ENCODE results near the gene SLC43A3.

SLC43A3 gene

GRCh38 chr11:57426929-57427726 is at the start of gene SLC43A3:
SLC43A3 (minus strand) TSS chr11:57427121; CDS start chr11:57426172, 949 bp downstream.
- in situ Hi-C loops (cut with MboI; ENCODE audit: low sequenced_read_pairs), result no loop called here

- in situ Hi-C loops (cut with MboI; ENCODE audit: low sequenced_read_pairs), result no loop called here
Observed at GRCh38 chr11:57476047-57476756, 49.3 kb upstream of the SLC43A3 start.

DNA sequence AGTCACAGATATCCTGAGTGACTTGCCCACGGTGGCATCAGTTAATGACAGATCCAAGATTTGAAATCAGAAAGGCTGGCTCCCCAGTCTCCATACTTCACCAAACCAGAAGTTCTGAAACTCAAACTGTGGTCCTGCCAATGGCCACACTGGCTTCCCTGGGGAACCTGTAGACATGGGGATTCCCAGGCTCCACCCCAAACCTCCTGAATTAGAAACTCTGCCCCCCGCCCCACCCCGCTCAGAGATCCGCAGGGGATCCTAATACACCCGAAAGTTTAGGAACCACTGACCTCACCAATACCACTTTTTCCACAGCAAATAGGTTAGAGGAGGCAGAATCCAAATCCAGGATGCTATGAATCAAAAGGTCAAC is 48.7 kb upstream of the SLC43A3 start:
- in situ Hi-C loops (cut with MboI; ENCODE audit: low sequenced_read_pairs), result no loop called here

- in situ Hi-C loops (cut with MboI; ENCODE audit: low sequenced_read_pairs), result no loop called here
Observed at GRCh38 chr11:57475191-57475590, 48.3 kb upstream of the SLC43A3 start.

GRCh38 chr11:57474803-57475115 is 47.8 kb upstream of the SLC43A3 start:
- in situ Hi-C loops (cut with MboI; ENCODE audit: low sequenced_read_pairs), result no loop called here

DNA sequence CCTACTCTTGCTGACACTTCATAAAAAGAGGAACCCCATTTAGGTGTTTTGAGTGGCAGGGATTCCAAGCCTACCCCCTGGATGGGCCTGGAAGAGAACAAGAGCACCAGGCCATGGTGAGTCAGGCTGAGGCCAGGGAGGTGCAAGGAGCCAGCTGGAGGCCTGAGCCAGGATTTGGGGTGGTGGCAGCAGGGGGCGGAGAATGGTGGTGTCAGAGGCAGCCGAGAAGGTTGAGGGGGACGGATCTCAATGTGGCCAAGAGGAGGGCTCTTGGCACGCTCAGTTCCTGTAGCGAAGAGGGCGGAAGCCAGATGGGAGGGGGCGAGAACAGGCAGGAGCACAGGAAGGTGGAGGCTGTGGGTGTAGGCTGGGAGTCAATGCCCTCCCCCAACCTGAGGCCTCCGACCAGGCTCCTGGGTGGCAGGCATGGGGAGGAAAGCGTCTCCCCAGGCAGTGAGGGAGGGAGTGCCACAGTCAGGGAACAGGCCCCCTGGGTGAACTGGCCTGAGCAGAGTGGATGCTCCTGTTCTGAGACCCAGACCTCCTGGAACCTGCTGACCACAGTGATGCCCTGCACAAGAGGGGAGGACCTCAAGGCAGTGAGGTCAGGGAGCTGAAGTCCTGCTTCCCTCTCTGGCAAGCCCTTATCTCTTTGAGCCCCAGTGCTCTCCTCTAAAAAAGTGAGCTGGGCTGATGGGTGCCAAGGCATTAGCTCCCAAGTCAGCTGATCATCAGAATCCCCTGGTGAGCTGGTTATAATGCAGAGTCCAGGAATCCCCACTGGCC is 47.3 kb upstream of the SLC43A3 start:
- in situ Hi-C loops (cut with MboI; ENCODE audit: low sequenced_read_pairs), result no loop called here

DNA sequence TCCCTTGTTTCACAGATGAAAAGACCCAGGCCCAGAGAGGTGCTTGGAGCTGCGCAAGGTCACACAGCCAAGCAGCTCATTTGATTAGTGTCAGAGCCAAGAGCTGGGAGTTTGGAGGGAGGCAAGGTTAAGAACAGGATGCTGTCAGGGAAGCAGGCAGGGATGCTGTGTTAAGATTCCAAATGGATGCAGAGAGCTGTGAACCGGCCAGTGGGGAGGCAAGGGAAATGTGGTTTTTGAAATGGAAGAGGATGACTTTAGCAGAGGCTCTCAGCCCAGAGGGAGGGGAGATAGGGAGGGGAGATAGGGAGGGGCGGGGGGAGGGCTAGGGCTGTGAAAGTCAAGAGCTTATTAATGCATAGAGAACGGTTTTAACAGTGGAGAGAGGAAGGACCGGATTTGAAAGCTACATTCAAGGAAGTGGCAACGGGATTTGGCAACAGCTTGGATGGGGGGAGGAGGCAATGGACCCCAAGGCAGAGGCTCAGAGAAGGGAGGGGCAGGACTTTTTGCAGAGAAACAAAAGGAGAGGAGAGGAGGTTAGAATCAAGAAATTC is 46.4 kb upstream of the SLC43A3 start:
- in situ Hi-C loops (cut with MboI; ENCODE audit: low sequenced_read_pairs), result no loop called here

- in situ Hi-C loops (cut with MboI; ENCODE audit: low sequenced_read_pairs), result no loop called here
Observed at GRCh38 chr11:57471496-57471895, 44.6 kb upstream of the SLC43A3 start.

GRCh38 chr11:57469268-57469667 is 42.3 kb upstream of the SLC43A3 start:
- in situ Hi-C loops (cut with MboI; ENCODE audit: low sequenced_read_pairs), result no loop called here

- in situ Hi-C loops (cut with MboI; ENCODE audit: low sequenced_read_pairs), result no loop called here
Observed at GRCh38 chr11:57468276-57468675, 41.4 kb upstream of the SLC43A3 start.

DNA sequence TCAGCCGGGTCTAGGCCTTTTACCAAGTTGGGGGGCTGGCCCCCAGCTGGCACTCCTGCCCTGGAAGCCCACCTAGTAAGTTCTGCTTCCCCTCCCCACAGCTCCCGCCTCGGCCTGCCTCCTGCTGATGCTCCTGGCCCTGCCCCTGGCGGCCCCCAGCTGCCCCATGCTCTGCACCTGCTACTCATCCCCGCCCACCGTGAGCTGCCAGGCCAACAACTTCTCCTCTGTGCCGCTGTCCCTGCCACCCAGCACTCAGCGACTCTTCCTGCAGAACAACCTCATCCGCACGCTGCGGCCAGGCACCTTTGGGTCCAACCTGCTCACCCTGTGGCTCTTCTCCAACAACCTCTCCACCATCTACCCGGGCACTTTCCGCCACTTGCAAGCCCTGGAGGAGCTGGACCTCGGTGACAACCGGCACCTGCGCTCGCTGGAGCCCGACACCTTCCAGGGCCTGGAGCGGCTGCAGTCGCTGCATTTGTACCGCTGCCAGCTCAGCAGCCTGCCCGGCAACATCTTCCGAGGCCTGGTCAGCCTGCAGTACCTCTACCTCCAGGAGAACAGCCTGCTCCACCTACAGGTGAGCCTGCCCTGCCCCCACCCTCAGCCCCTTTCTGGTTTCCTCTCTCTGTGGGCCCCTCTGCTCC is 40.7 kb upstream of the SLC43A3 start:
- in situ Hi-C loops (cut with MboI; ENCODE audit: low sequenced_read_pairs), result no loop called here

DNA sequence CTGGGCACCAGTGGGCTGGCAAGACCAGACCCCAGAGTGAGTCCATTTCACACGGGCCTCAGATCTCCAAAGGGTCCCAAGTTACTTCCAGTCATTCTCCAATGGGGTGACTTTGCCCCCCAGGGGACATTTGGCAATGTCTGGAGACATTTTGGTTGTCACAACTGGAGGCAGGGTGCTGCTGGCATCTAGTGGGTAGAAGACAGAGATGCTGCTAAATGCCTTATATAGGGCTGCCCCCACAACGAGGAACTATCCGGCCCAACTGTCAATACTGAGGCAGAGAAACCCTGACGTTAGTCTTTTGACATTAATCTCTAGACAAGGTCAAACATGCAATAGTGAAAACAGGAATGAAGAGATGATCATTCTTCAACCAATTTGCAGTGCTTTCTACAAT is 39.8 kb upstream of the SLC43A3 start:
- in situ Hi-C loops (cut with MboI; ENCODE audit: low sequenced_read_pairs), result no loop called here

- in situ Hi-C loops (cut with MboI; ENCODE audit: low sequenced_read_pairs), result no loop called here
Observed at GRCh38 chr11:57464539-57465181, 37.7 kb upstream of the SLC43A3 start.

DNA sequence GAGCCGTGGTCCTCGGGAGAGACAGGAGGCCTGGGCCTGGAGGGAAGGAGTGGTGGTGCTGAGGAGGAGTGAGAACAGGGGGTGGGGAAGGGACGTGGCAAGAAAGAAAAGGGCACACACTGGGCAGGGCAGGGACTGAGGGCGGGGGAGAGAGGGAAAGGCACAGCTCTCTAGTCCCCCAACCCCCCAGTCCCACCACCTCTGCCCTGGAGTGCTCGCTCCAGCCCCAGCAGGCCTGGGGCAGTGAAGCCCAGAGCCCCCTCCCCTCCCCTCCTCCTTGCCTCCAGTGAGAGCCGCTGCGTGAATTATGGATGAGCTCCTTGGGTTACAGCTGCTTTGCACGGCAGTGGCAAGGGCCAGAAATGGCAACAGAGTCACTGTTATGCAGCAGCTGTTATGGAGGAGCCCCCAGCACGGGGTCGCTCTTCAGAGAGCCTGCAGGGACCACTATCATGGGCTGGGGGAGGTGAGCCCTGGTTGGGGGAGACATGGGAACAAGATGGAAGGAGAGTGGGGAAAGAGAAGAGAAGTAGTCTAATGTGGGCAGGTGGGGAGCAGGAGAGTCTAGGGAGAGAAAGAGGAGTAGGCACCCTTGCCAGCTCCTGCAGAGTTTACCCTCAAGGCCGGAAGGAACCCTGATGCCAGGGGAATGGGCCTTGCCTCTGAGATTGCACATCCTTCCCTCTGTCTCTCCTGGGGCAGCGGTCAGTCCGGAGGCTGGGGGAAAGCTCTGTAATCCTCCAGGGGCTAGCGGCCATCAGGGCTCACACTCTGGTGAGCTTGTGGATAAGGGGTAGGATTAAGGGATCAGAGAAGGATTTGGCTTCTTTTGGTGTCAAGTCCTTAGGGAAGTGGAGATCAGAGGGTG is 37.0 kb upstream of the SLC43A3 start:
- in situ Hi-C loops (cut with MboI; ENCODE audit: low sequenced_read_pairs), result no loop called here

GRCh38 chr11:57462597-57462996 is 35.7 kb upstream of the SLC43A3 start:
- in situ Hi-C loops (cut with MboI; ENCODE audit: low sequenced_read_pairs), result no loop called here

DNA sequence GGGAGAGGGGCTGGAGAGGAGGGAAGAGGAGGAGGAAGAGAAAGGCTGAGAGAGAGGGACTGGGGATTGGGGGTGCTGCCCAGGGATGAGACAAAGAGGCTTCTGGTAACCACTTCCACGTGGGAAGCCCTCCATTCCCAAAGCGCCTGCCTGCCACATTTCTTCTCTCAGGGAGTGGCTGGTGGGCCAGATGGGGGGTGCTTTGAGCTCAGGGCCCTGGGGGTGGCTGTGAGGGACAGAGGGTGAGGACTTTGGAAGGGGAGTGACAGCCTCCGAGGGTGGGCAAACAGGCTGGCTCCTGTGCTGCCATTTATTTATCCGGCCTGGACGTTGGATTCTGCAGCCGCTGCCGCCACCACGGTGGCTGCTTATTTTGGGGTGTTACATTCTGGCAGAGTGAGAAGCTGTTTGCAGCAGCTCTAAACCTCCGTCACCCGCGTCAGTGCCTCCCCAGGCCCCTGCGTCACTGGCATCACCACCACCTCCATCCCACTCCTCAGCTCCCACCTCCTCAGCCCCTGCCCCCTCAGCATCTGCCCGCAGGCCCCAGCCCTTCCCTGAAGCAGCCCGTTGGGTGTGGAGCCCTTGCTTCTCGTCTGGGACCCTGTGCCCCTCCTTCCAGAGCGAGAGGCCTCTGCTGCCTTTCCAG is 35.0 kb upstream of the SLC43A3 start:
- in situ Hi-C loops (cut with MboI; ENCODE audit: low sequenced_read_pairs), result no loop called here

DNA sequence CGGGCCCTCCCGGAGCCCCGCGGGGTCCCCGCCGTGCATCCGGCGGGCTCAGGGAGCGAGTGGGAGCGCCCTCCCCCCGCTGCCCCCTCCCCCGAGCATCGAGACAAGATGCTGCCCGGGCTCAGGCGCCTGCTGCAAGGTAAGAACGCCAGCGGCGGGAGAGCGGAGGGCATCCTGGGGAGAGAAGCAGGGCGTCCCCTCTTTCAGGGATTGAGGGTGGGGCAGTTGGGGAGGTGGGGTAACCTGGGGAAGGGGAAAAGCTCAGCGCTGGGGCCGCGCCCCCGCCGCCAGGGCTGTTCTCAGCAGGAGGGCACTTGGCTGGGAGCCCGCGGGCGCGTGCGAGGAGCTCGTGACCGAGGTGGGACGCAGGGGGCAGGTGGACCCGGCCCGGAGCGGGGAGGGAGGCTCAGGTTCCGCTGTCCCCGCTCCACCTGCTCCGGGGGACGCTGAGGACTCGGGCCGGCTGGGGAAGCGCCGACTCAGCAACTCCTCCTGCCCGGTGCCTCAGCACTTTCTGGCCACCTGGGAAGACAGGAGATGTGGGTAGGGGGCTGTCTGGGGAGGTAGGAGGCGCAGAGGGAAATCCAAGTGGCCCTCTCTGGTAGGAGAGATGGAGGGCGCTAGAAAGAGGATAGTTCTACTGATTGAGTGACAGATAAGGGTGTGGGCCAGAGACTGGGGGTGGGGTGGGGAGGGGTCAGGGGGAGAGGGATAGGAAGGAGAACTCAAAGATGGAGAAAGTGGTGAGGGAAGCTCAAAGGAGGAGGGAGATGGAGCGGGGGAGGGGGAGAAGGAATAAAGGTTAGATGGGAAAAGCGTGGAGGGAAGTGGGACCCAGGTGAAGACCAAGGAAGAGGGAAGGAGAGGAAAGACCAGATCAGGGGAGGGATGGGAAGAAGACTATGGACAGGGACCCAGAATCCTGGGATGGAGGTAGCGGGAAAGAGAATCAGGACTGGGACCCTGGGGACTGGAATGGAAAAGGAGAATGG is 34.1 kb upstream of the SLC43A3 start:
- in situ Hi-C loops (cut with MboI; ENCODE audit: low sequenced_read_pairs), result no loop called here

All from HL-60/S4 treated with phorbol 12-myristate 13-acetate at 8.2 ng/mL for 4 days and 3 days (cell line).